GM10248 (cell line): ENCODE measurements around the gene LAMTOR1.
"Not testable (repeated sequence)": the region's sequence is repeated elsewhere in the genome, so short reads cannot be mapped to it uniquely, and the experiment has no call there.

ENCODE experiments used
- CTCF ChIA-PET: fragments of 300-600 bp; sonication (Branson Sonifier 250); formaldehyde crosslinking; extraction: SDS; loops from one replicate; lab custom pipeline; 2021; ENCODE audit warnings: antibody characterized with exemption; lab: Yijun Ruan, JAX
- POLR2A ChIA-PET: fragments of 350-650 bp; sonication (Branson Sonifier 250); formaldehyde crosslinking; extraction: SDS; loops from one replicate; lab custom pipeline; 2020; ENCODE audit warnings: antibody characterized with exemption; lab: Yijun Ruan, JAX
- DNase-seq: peaks from one replicate; pipeline ENCODE4 v3.0.0; 2012; ENCODE audit errors: extremely low spot score
- CTCF ChIP-seq: IDR thresholded peaks from 2 replicates; pipeline ENCODE4 v1.5.1; 2012; ENCODE audit warnings: mild to moderate bottlenecking, low read depth; ENCODE audit errors: extremely low read depth, missing control alignments, control extremely low read depth

Gene LAMTOR1

DNA sequence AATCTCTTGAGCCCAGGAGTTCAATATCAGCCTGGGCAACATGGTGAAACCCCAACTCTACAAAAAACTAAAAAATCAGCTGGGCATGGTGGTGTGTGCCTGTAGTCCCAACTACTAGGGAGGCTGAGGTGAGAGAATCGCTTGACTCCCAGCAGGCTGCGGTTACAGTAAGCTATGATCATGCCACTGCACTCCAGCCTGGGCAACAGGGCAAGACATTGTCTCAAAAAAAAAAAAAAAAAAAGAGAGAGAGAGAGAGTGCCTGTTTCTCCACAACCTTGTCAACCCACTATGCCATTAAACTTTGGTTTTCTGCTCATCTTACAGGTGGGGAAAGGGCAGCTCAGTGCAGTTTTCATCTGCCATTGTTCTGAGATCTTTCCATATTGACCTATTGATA, 37.6 kb upstream of the LAMTOR1 start:
- no peak for DNase-seq
- TF ChIP-seq CTCF, result no peak
- ChIA-PET POLR2A (no interaction called here), CTCF (interaction anchor here (1.3 kb wide), 1 partner anchor 11 kb away, joined by 4 read pairs; no protein-coding TSS in a partner anchor)

- CTCF ChIA-PET, result interaction anchor here (1.9 kb wide), 1 partner anchor 114 kb away, joined by 4 read pairs; no protein-coding TSS in a partner anchor
- POLR2A ChIA-PET, result no interaction called here
- no peak for DNase-seq
- no peak for TF ChIP-seq CTCF
Measured at GRCh38 chr11:72139500-72139899, 36.4 kb upstream of the LAMTOR1 start.

DNA sequence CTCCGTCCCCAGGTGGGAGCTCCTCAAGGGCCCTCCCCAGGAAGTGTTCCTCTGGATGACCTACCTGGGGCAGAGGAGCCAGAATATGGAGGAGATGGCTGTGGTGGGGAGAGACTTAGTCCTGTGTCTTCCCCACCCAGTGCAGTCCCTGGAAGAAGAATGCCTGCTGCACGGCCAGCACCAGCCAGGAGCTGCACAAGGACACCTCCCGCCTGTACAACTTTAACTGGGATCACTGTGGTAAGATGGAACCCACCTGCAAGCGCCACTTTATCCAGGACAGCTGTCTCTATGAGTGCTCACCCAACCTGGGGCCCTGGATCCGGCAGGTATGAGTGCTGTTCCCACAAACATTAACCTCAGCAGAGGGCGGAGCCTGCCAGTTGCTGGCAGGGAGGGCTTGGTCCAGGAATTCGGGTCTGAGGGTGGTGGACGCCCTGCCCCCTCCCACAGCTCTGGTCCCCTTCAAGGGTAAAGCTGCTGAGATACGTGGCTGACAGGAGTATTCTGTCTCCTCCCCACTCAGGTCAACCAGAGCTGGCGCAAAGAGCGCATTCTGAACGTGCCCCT, 35.8 kb upstream of the LAMTOR1 start:
- DNase-seq, result no peak
- CTCF ChIA-PET, result interaction anchor here (0.8 to 1.9 kb wide), 3 partner anchors 10 to 162 kb away, joined by 3 to 4 read pairs (median 4); no protein-coding TSS in a partner anchor
- TF ChIP-seq CTCF, result no peak
- POLR2A ChIA-PET, result no interaction called here

GRCh38 chr11:72136684-72137262, 33.7 kb upstream of the LAMTOR1 start:
- ChIA-PET CTCF (interaction anchor here (1.0 to 1.3 kb wide), 3 partner anchors 38 to 294 kb away, joined by 3 to 4 read pairs (median 3); no protein-coding TSS in a partner anchor), POLR2A (no interaction called here)
- DNase-seq, result no peak
- TF ChIP-seq CTCF, result no peak

- CTCF ChIA-PET, result interaction anchor here (1.1 to 1.3 kb wide), 3 partner anchors 45 to 295 kb away, joined by 3 to 4 read pairs (median 3); no protein-coding TSS in a partner anchor
- TF ChIP-seq CTCF, result no peak
- POLR2A ChIA-PET, result no interaction called here
- DNase-seq, result no peak
Measured at GRCh38 chr11:72135891-72136683, 33.0 kb upstream of the LAMTOR1 start.

DNA sequence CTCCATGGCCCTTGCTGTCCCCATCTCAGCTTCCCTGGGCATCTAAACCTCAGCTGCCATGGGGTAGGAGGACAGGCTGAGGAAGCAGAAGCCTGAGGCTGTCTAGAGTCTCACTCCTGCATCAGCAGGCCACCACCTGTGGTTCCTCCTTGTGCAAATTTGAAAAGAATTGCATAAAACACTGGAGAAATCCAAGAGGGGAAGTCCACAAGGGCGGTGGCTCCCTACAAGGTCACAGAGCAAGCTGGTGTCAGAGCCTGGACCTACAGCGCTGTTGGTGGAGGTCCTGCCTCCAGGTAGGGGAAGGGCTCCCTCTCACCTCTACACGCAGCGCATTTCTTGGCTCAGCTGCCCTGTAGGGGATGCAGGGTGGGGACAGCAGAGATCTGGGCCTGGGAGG, 32.4 kb upstream of the LAMTOR1 start, which contains the start of gene FOLR3:
Gene FOLR3 (plus strand): TSS at position 253 of the 400 bp plus-strand sequence. CDS start 228 bp downstream, outside the sequence.
- DNase-seq, POLR2A ChIA-PET: not testable (repeated sequence)
- CTCF ChIA-PET, result interaction anchor here (0.9 to 1.3 kb wide), 3 partner anchors 8 to 296 kb away, joined by 3 to 4 read pairs (median 4); no protein-coding TSS in a partner anchor
